Measurements from ENCODE around the gene FAM13B.
"Not testable (repeated sequence)": the region's sequence is repeated elsewhere in the genome, so short reads cannot be mapped to it uniquely, and the experiment has no call there.

DNA sequence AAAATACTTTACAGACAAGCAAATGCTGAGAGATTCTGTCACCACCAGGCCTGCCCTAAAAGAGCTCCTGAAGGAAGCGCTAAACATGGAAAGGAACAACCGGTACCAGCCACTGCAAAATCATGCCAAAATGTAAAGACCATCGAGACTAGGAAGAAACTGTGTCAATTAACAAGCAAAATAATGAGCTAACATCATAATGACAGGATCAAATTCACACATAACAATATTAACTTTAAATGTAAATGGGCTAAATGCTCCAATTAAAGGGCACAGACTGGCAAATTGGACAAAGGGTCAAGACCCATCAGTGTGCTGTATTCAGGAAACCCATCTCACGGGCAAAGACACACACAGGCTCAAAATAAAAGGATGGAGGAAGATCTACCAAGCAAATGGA is 62.5 kb downstream of the FAM13B start:
- not testable (repeated sequence) for TF ChIP-seq EZH2 (IDR thresholded peaks at IDR 0.05; ENCODE audit: borderline replicate concordance, low read depth, low read length, severe bottlenecking); CTCF (IDR thresholded peaks at IDR 0.05; ENCODE audit: borderline replicate concordance, extremely low read depth, low read length, poor library complexity, severe bottlenecking)

All from DND-41 (cell line).